Spleen (tissue), 7 donors: Measurements from ENCODE around the gene HYDIN.
"Not testable (repeated sequence)": the region's sequence is repeated elsewhere in the genome, so short reads cannot be mapped to it uniquely, and the experiment has no call there.

Experiments used
- CTCF ChIP-seq, 11 experiments: fragments of 200-600 bp in 7 of 11; fragments of 450-650 bp in 4 of 11; sonication (generic) in 4 of 11; IDR thresholded peaks in 8 of 11; conservative IDR thresholded peaks in 3 of 11; 1 replicate in 7 of 11; 2 replicates in 4 of 11; pipeline versions ENCODE4 v1.4.0 to v1.8.0; 2016 to 2021; ENCODE audit warnings: antibody characterized with exemption in 11 of 11, inconsistent platforms in 4 of 11, mild to moderate bottlenecking in 1 of 11
- POLR2A ChIP-seq, 3 donors: fragments of 450-650 bp; IDR thresholded peaks; one replicate each; pipeline ENCODE4 v1.5.1; 2017; ENCODE audit warnings: antibody characterized with exemption in 3 of 3, mild to moderate bottlenecking in 1 of 3
- POLR2AphosphoS5 ChIP-seq, 3 donors: sonication (generic); formaldehyde crosslinking; IDR thresholded peaks; one replicate each; pipeline ENCODE4 v1.5.1; 2017; ENCODE audit warnings: antibody characterized with exemption in 3 of 3
- donor health status: DM: no; HTN: no; CAD: no; lungs with moderate emphysema.
- donor health status: DM: no; HTN: no; CAD: no.
- donor health status: DM: no; HTN: no; CAD: no.

- TF ChIP-seq CTCF (IDR thresholded peaks at IDR 0.05 in 8 of 11, conservative IDR thresholded peaks at IDR 0.05 in 3 of 11); POLR2A (IDR thresholded peaks at IDR 0.05); POLR2AphosphoS5 (IDR thresholded peaks at IDR 0.05): not testable (repeated sequence)
Observed at GRCh38 chr16:70877895-70878294, 352.6 kb downstream of the HYDIN start.
